Measurements from ENCODE around the gene UST. TPM values are rescaled to one million over a fixed set of nuclear protein-coding genes. Genes with fewer than 3 reads are reported as not detected.

UST gene
- total and polyA plus RNA-seq, 2 of the 8 experiments (the other 6 are each of a cell fraction or from before 2014, with no cell fraction given), result 13.5 to 34.5 TPM

DNA sequence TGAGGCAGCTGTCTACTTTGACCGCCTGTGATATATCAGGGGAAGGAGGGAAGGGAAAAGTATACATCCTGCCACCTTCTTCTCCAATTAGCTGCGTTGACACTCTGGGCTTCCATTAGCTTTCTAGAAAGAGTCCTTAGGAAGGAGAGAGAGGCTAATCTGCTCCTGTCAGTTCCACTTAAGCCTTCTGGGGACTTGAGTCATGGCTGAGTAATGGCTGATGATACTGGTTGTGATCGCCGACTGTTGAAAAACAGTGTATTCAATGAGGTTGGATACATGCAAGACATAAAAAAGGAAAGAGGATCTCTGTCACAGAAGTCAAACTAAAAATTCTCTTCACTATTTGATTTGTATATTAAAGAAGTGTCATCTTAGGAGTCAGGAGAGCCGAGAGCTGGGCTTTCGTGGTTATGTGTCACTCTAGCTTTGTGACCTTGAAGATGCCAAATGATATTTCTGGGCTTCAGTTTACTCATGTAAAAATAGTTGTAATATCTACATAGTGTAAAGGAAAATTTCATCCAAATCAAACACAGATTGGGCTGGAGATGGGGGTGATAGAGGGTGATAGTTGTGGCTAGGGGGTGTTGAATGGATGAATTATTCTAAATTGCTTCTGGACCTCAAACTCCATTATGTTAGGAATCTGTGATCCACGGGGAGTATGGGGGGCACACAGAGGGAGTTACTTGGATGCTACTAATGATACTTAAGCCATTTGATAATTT is 189.0 kb downstream of the UST start:
- no peak overlapping the region for H3K4me2 ChIP-seq (ENCODE audit: insufficient read depth in 1 of 2, low read depth in 2 of 2, low read length in 2 of 2)
- ChIA-PET POLR2A (ENCODE audit: partially characterized antibody) (no interaction called here), CTCF (ENCODE audit: partially characterized antibody) (interaction anchor here (0.9 to 1.1 kb wide), 3 partner anchors 11 to 79 kb away, joined by 3 to 5 read pairs (median 3); no protein-coding TSS in a partner anchor)
- H3K4ac ChIP-seq (replicated peaks; ENCODE audit: insufficient read length, low read depth, low read length), result no peak overlapping the region
- no peaks in the 10 kb centered on the region for H3K27me3 ChIP-seq (replicated peaks in 1 of 4; ENCODE audit: control insufficient read depth in 3 of 4, extremely low read depth in 1 of 4, insufficient read depth in 3 of 4, low read length in 3 of 4)
- 70% methylated on average over 7 of the region's 7 CpGs; no CpG with 5 or more reads in 1 of the 2 experiments for WGBS, 2 experiments (ENCODE audit: extremely low coverage in 1 of 2, insufficient coverage in 1 of 2, insufficient read length in 1 of 2, insufficient replicate concordance in 2 of 2, low coverage in 1 of 2, low lambda C conversion rate in 2 of 2, missing lambda C conversion rate in 1 of 2)
- H2AK5ac ChIP-seq (ENCODE audit: low read depth, low read length), result no peak overlapping the region
- H3K9ac ChIP-seq (replicated peaks in 1 of 4; ENCODE audit: extremely low read depth in 1 of 4, low read depth in 3 of 4, low read length in 3 of 4), result no peak overlapping the region
- no peak for DNase-seq (ENCODE audit: low read depth in 1 of 2, low spot score in 2 of 2)
- no peak overlapping the region for H2BK120ac ChIP-seq (replicated peaks; ENCODE audit: low read depth, low read length)
- peaks cover 0 to 2% of the 10 kb centered on the region in 2 experiments for H4K20me1 ChIP-seq (replicated peaks in 1 of 2; ENCODE audit: control insufficient read depth in 1 of 2, insufficient read depth in 2 of 2, low read length in 2 of 2)
- peak; percentile 7 for FAIRE-seq
- no peak overlapping the region for H3K14ac ChIP-seq (ENCODE audit: insufficient read length)
- no peak overlapping the region for H2BK20ac ChIP-seq (ENCODE audit: low read length)
- no peaks in the 10 kb centered on the region for H3K9me3 ChIP-seq (ENCODE audit: insufficient read depth in 2 of 2, low read depth in 1 of 2, low read length in 1 of 2)
- no peak overlapping the region for H2AFZ ChIP-seq (ENCODE audit: low read length)
- no peak overlapping the region for H4K91ac ChIP-seq (replicated peaks; ENCODE audit: insufficient read length, low read length)
- no peak overlapping the region for H4K8ac ChIP-seq (ENCODE audit: extremely low read depth, insufficient read depth, low read length)
- H3K56ac ChIP-seq (replicated peaks; ENCODE audit: insufficient read length, low read depth, low read length), result no peak overlapping the region
- TF ChIP-seq GABPA (IDR thresholded peaks at IDR 0.05; ENCODE audit: borderline replicate concordance, insufficient read depth, low read length) (no peak), E2F6 (IDR thresholded peaks at IDR 0.05) (no peak), KDM1A (IDR thresholded peaks at IDR 0.05; ENCODE audit: borderline replicate concordance, low read length) (no peak), NANOG (IDR thresholded peaks at IDR 0.05; ENCODE audit: insufficient read depth, low read depth, low read length, poor library complexity, severe bottlenecking) (no peak)
- H3K23ac ChIP-seq (ENCODE audit: insufficient read length), result no peak overlapping the region
- no peak overlapping the region for H3K27ac ChIP-seq (ENCODE audit: low read depth, low read length)
- H2BK5ac ChIP-seq (ENCODE audit: low read depth, low read length), result no peak overlapping the region
- H3K79me1 ChIP-seq (ENCODE audit: low read depth, low read length), result no peaks in the 10 kb centered on the region; the same call in 1 of the 2 replicates
- peaks cover 0 to 17% of the 10 kb centered on the region in 2 experiments; a peak in 2 of 4 replicates for H3K79me2 ChIP-seq (ENCODE audit: control insufficient read depth in 1 of 2, insufficient read depth in 2 of 2, low read length in 2 of 2)
- H3K18ac ChIP-seq (ENCODE audit: extremely low read depth, low read length), result no peak overlapping the region
- no peak overlapping the region for H2BK15ac ChIP-seq (ENCODE audit: low read length)
- no peak overlapping the region for H2BK12ac ChIP-seq (ENCODE audit: low read depth, low read length)
- H3K4me3 ChIP-seq (ENCODE audit: extremely low read depth in 1 of 4, insufficient read depth in 2 of 4, low read depth in 3 of 4, low read length in 4 of 4), result no peak overlapping the region
- H4K5ac ChIP-seq (ENCODE audit: insufficient read length, low read depth, low read length), result no peak overlapping the region
- H3K36me3 ChIP-seq (ENCODE audit: control insufficient read depth in 2 of 4, insufficient read depth in 4 of 4, low read length in 3 of 4), result no peaks in the 10 kb centered on the region
- no peaks in the 10 kb centered on the region for H3K23me2 ChIP-seq (ENCODE audit: low read depth, low read length)
- H3K4me1 ChIP-seq (replicated peaks in 1 of 4; ENCODE audit: control insufficient read depth in 3 of 4, insufficient read depth in 4 of 4, low read length in 3 of 4), result no peaks in the 10 kb centered on the region

All from H1 (cell line).